ENCODE measurements around the gene MRPL24. TPM values are rescaled to one million over a fixed set of nuclear protein-coding genes. Genes with fewer than 3 reads are reported as not detected.

Gene MRPL24
- total and polyA plus RNA-seq, 2 of the 4 experiments (the other 2 are of a cell fraction), result 68.8 to 99.5 TPM

DNA sequence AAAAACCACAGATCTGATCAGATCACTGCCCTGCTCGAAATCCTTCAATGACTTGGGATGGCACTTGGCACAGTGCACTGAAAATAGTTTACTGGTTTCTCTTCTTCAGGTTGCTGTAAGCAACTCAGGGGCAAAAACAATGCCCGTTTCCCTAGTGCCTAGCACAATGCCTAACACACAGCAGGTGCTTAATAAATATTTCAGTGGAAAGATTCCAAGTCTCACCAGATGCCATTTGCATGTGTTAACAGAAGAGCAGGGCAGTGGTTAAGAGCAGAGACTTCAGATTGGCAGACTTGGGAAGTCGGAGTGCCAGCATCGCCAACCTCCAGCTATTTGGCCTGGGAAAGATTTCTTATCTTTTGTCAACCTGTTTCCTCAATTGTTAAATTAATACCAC lies 23.5 kb downstream of the MRPL24 start:
- no peaks in the 10 kb centered on the region for H3K27me3 ChIP-seq (ENCODE audit: control insufficient read depth, insufficient read depth, low read length)
- CTCF ChIA-PET, result interaction anchor here (1.0 to 1.4 kb wide), 2 partner anchors 9 to 28 kb away, joined by 3 to 5 read pairs; no protein-coding TSS in a partner anchor

More for the DNA sequence above, 23.5 kb downstream of the MRPL24 start:
- no peak overlapping the region for H2BK15ac ChIP-seq (ENCODE audit: low read depth, low read length)
- H3K27ac ChIP-seq (ENCODE audit: insufficient read depth, low read length), result no peak overlapping the region
- no peak overlapping the region for H2BK5ac ChIP-seq (ENCODE audit: low read depth, low read length, poor library complexity, severe bottlenecking)
- H3K9me3 ChIP-seq (ENCODE audit: control insufficient read depth, insufficient read depth, low read length), result no peaks in the 10 kb centered on the region
- no peak overlapping the region for H4K8ac ChIP-seq (ENCODE audit: low read depth in 2 of 2, low read length in 2 of 2)
- no TSS peak for BruUV-seq (replicated peaks)
- H4K91ac ChIP-seq (ENCODE audit: insufficient read depth, low read depth, low read length), result no peak overlapping the region
- no peak overlapping the region for H2AFZ ChIP-seq (replicated peaks; ENCODE audit: low read length, poor library complexity)
- TF ChIP-seq NFE2L2 (IDR thresholded peaks at IDR 0.05; ENCODE audit: low read depth, low read length) (no peak), FOS (IDR thresholded peaks at IDR 0.05; ENCODE audit: low read depth, low read length) (no peak), CHD1 (IDR thresholded peaks at IDR 0.05; ENCODE audit: low read depth, low read length) (no peak), MXI1 (IDR thresholded peaks at IDR 0.05; ENCODE audit: borderline replicate concordance, low read depth, low read length) (no peak), RFX5 (IDR thresholded peaks at IDR 0.05; ENCODE audit: low read depth, low read length) (no peak), MAFK (IDR thresholded peaks at IDR 0.05; ENCODE audit: low read depth, low read length) (no peak), MAZ (IDR thresholded peaks at IDR 0.05; ENCODE audit: borderline replicate concordance, low read depth, low read length) (no peak), RAD21 (IDR thresholded peaks at IDR 0.05; ENCODE audit: low read length) (no peak), CEBPB (IDR thresholded peaks at IDR 0.05; ENCODE audit: low read depth, low read length) (no peak), SMC3 (IDR thresholded peaks at IDR 0.05; ENCODE audit: low read depth, low read length) (no peak), BHLHE40 (IDR thresholded peaks at IDR 0.05; ENCODE audit: low read depth, low read length) (no peak), POLR2A (IDR thresholded peaks at IDR 0.05; ENCODE audit: low read depth, low read length) (no peak), RCOR1 (IDR thresholded peaks at IDR 0.05; ENCODE audit: insufficient replicate concordance, low read length) (no peak)
- TF ChIP-seq, protein P1, sequence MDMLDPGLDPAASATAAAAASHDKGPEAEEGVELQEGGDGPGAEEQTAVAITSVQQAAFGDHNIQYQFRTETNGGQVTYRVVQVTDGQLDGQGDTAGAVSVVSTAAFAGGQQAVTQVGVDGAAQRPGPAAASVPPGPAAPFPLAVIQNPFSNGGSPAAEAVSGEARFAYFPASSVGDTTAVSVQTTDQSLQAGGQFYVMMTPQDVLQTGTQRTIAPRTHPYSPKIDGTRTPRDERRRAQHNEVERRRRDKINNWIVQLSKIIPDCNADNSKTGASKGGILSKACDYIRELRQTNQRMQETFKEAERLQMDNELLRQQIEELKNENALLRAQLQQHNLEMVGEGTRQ (IDR thresholded peaks at IDR 0.05; ENCODE audit: low read depth, low read length), result no peak
- TF ChIP-seq, protein P2, sequence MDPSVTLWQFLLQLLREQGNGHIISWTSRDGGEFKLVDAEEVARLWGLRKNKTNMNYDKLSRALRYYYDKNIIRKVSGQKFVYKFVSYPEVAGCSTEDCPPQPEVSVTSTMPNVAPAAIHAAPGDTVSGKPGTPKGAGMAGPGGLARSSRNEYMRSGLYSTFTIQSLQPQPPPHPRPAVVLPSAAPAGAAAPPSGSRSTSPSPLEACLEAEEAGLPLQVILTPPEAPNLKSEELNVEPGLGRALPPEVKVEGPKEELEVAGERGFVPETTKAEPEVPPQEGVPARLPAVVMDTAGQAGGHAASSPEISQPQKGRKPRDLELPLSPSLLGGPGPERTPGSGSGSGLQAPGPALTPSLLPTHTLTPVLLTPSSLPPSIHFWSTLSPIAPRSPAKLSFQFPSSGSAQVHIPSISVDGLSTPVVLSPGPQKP (IDR thresholded peaks at IDR 0.05; ENCODE audit: borderline replicate concordance, low read depth, low read length), result no peak
- TF ChIP-seq, protein P3, sequence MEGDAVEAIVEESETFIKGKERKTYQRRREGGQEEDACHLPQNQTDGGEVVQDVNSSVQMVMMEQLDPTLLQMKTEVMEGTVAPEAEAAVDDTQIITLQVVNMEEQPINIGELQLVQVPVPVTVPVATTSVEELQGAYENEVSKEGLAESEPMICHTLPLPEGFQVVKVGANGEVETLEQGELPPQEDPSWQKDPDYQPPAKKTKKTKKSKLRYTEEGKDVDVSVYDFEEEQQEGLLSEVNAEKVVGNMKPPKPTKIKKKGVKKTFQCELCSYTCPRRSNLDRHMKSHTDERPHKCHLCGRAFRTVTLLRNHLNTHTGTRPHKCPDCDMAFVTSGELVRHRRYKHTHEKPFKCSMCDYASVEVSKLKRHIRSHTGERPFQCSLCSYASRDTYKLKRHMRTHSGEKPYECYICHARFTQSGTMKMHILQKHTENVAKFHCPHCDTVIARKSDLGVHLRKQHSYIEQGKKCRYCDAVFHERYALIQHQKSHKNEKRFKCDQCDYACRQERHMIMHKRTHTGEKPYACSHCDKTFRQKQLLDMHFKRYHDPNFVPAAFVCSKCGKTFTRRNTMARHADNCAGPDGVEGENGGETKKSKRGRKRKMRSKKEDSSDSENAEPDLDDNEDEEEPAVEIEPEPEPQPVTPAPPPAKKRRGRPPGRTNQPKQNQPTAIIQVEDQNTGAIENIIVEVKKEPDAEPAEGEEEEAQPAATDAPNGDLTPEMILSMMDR (conservative IDR thresholded peaks at IDR 0.05; ENCODE audit: low read depth, low read length), result no peak
- H2AK9ac ChIP-seq (replicated peaks; ENCODE audit: low read depth, low read length, poor library complexity), result no peak overlapping the region
- in situ Hi-C loops (cut with MboI; ENCODE audit: low sequenced_read_pairs) (no loop called here), intact Hi-C loops (cut with micrococcal nuclease) (no loop called here), dilution Hi-C loops (cut with HindIII; ENCODE audit: low sequenced_read_pairs, unreplicated experiment) (no loop called here)
- WGBS, 2 experiments (ENCODE audit: extremely low coverage in 2 of 2, insufficient read length in 1 of 2), result no CpG with 5 or more reads among the region's 4 CpGs
- H3K4ac ChIP-seq (ENCODE audit: low read depth, low read length), result no peak overlapping the region
- H3K79me1 ChIP-seq (ENCODE audit: low read depth in 1 of 2, low read length in 2 of 2), result peaks cover 0 to 16% of the 10 kb centered on the region in 2 experiments; a peak in 2 of 4 replicates
- no peak overlapping the region for H3K14ac ChIP-seq (replicated peaks; ENCODE audit: low read depth, low read length)
- H3K4me2 ChIP-seq (ENCODE audit: low read depth, low read length), result no peak overlapping the region
- 0 out of 2 replicates have a peak, but pooled peaks cover 3% of the 10 kb centered on the region for H4K20me1 ChIP-seq (ENCODE audit: insufficient read depth, low read length)
- no peak overlapping the region for H3K9ac ChIP-seq (ENCODE audit: low read depth, low read length)
- H3K4me3 ChIP-seq (ENCODE audit: insufficient read depth, low read depth, low read length), result no peak overlapping the region
- peaks cover 4% of the 10 kb centered on the region; the same call in 1 of the 2 replicates for H3K4me1 ChIP-seq (ENCODE audit: control insufficient read depth, insufficient read depth, low read length)
- ATAC-seq (ENCODE audit: low read depth), result no peak
- H3K9me1 ChIP-seq (ENCODE audit: insufficient read depth, low read length), result no peaks in the 10 kb centered on the region; the same call in 1 of the 2 replicates
- H4K5ac ChIP-seq (ENCODE audit: low read depth, low read length), result no peak overlapping the region
- DNase-seq, result no peak
- POLR2A ChIA-PET (ENCODE audit: unreplicated experiment), result no interaction called here
- no peak overlapping the region for H3K18ac ChIP-seq (ENCODE audit: low read depth, low read length)
- no peak overlapping the region for H2BK20ac ChIP-seq (ENCODE audit: low read depth, low read length)
- H2AK5ac ChIP-seq (ENCODE audit: low read depth, low read length), result no peak overlapping the region
- H2BK120ac ChIP-seq (ENCODE audit: low read depth, low read length), result no peak overlapping the region
- H3K23ac ChIP-seq (ENCODE audit: low read depth, low read length), result no peak overlapping the region
- no peak overlapping the region for H3K56ac ChIP-seq (ENCODE audit: extremely low read depth, insufficient read depth, low read length)
- peaks cover 14% of the 10 kb centered on the region for H3K36me3 ChIP-seq (ENCODE audit: control insufficient read depth, insufficient read depth, low read length)

Data from IMR-90 (cell line).